ENCODE data around the gene ABLIM3. TPM values are rescaled to one million over a fixed set of nuclear protein-coding genes. Genes with fewer than 3 reads are reported as not detected.

Gene ABLIM3
- total and polyA plus RNA-seq, 9 of the 15 experiments (the other 6 are each of a cell fraction or from before 2014, with no cell fraction given): 0.03 to 0.38 (median 0.11) TPM

DNA sequence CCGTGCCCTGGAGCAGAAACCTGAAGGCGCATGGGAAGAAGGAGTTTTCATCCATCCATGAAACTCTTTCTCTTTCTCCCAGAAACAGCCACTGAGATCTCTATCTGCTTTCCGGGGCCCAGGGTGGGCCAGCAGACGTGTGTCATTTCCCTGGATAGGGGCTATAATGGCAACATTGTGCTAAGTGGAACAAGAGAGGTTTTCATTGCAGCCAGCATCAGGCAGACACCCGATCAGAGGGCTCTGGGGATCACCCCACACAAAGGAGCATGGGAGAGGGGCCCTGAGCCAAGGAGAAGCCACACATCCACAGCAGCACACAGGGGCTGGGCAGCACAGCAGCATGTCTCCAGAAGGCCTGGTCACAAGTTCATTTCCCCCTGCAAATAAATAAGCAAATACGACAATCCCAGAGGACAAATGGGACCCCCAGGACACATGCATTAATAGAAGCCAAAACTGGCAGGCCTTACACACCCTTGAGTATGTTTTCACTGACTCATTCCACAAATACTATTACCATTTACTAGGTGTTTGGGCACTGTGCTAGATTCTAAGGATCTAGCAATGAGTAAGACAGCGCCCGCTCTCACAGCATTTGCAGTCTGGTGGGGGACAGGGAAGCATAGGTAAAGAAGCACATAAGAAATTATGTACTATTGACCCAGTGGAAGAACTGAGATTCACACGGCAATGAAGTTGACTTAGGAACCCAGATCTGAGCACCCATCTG is 126.1 kb downstream of the ABLIM3 start:
- in situ Hi-C loops (cut with MboI) (loop anchor here (5.0 to 25.0 kb wide), 2 partner anchors 530 to 830 kb away; no protein-coding TSS in a partner anchor), intact Hi-C loops (cut with micrococcal nuclease) (loop anchor here (5.0 to 10.0 kb wide), 2 partner anchors 225 to 313 kb away; no protein-coding TSS in a partner anchor)
- Histone ChIP-seq H3K79me2 (ENCODE audit: control insufficient read depth, insufficient read depth, low read length) (no peaks in the 10 kb centered on the region), H3K4me1 (replicated peaks in 1 of 2; ENCODE audit: control insufficient read depth in 2 of 2, insufficient read depth in 2 of 2, low read length in 2 of 2) (peaks cover 0 to 12% of the 10 kb centered on the region in 2 experiments; a peak in 2 of 5 replicates), H3K27ac (ENCODE audit: extremely low read depth, low read depth, low read length) (no peak overlapping the region), H3K9me3 (replicated peaks; ENCODE audit: control insufficient read depth, insufficient read depth, low read depth, low read length) (peaks cover 4% of the 10 kb centered on the region; the same call in 1 of the 2 replicates), H3K4me3 (no peak overlapping the region), H3K9ac (ENCODE audit: insufficient read depth in 1 of 2, low read depth in 2 of 2, low read length in 2 of 2) (no peak overlapping the region), H4K20me1 (replicated peaks; ENCODE audit: control insufficient read depth, insufficient read depth, low read length) (no peaks in the 10 kb centered on the region), H3K4me2 (ENCODE audit: insufficient read depth, low read length) (no peak overlapping the region), H3K27me3 (ENCODE audit: control insufficient read depth in 2 of 2, insufficient read depth in 2 of 2, low read length in 2 of 2) (peaks cover 14 to 45% of the 10 kb centered on the region in 2 experiments; a peak in 4 of 5 replicates), H3K9me1 (ENCODE audit: control insufficient read depth, insufficient read depth, low read length) (no peaks in the 10 kb centered on the region), H3K36me3 (ENCODE audit: control insufficient read depth, insufficient read depth, low read length) (no peaks in the 10 kb centered on the region), H2AFZ (ENCODE audit: low read depth, low read length) (no peak overlapping the region)
- WGBS (ENCODE audit: insufficient coverage, low coverage, missing lambda C conversion rate): under 1% methylated on average over 8 of the region's 9 CpGs
- BruUV-seq (replicated peaks): no TSS peak
- ATAC-seq (no peak), DNase-seq (ENCODE audit: extremely low read depth in 1 of 4, low spot score in 3 of 4) (no peak), FAIRE-seq (no peak)
- POLR2A ChIA-PET: interaction anchor here (0.9 to 1.2 kb wide), 3 partner anchors 13 to 53 kb away, joined by 3 to 4 read pairs (median 3); no protein-coding TSS in a partner anchor
- CTCF ChIA-PET (ENCODE audit: low intra/inter-chr PET ratio): interaction anchor here (0.6 kb wide), 1 partner anchor 301 kb away, joined by 4 read pairs; no protein-coding TSS in a partner anchor
- TF ChIP-seq YBX1 (IDR thresholded peaks at IDR 0.05) (no peak), ETV6 (IDR thresholded peaks at IDR 0.05; ENCODE audit: borderline replicate concordance in 1 of 2, low read depth in 2 of 2, low read length in 1 of 2) (no peak), ETV6 (CRISPR knock-in tag; IDR thresholded peaks at IDR 0.05; ENCODE audit: borderline replicate concordance) (no peak), ZNF347 (CRISPR knock-in tag; IDR thresholded peaks at IDR 0.05; ENCODE audit: low read depth) (no peak), ESRRA (IDR thresholded peaks at IDR 0.05; ENCODE audit: borderline replicate concordance, low read depth) (no peak), SIN3A (IDR thresholded peaks at IDR 0.05; ENCODE audit: borderline replicate concordance in 2 of 2, control insufficient read depth in 1 of 2, low read depth in 2 of 2, low read length in 2 of 2) (no peak), ZZZ3 (IDR thresholded peaks at IDR 0.05) (no peak), ZNF445 (CRISPR knock-in tag; IDR thresholded peaks at IDR 0.05; ENCODE audit: low read depth) (no peak), SIX5 (IDR thresholded peaks at IDR 0.05; ENCODE audit: borderline replicate concordance in 1 of 2, insufficient read depth in 1 of 2, low read depth in 1 of 2, low read length in 2 of 2) (no peak), STAT6 (CRISPR knock-in tag; IDR thresholded peaks at IDR 0.05) (no peak), CC2D1A (IDR thresholded peaks at IDR 0.05) (no peak)
- TF ChIP-seq, protein P1, sequence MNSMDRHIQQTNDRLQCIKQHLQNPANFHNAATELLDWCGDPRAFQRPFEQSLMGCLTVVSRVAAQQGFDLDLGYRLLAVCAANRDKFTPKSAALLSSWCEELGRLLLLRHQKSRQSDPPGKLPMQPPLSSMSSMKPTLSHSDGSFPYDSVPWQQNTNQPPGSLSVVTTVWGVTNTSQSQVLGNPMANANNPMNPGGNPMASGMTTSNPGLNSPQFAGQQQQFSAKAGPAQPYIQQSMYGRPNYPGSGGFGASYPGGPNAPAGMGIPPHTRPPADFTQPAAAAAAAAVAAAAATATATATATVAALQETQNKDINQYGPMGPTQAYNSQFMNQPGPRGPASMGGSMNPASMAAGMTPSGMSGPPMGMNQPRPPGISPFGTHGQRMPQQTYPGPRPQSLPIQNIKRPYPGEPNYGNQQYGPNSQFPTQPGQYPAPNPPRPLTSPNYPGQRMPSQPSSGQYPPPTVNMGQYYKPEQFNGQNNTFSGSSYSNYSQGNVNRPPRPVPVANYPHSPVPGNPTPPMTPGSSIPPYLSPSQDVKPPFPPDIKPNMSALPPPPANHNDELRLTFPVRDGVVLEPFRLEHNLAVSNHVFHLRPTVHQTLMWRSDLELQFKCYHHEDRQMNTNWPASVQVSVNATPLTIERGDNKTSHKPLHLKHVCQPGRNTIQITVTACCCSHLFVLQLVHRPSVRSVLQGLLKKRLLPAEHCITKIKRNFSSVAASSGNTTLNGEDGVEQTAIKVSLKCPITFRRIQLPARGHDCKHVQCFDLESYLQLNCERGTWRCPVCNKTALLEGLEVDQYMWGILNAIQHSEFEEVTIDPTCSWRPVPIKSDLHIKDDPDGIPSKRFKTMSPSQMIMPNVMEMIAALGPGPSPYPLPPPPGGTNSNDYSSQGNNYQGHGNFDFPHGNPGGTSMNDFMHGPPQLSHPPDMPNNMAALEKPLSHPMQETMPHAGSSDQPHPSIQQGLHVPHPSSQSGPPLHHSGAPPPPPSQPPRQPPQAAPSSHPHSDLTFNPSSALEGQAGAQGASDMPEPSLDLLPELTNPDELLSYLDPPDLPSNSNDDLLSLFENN (IDR thresholded peaks at IDR 0.05; ENCODE audit: low read depth in 2 of 2, low read length in 2 of 2): no peak

Measured in K562 (cell line).